HFF-Myc (cell line): ENCODE results near the gene SLC13A4.

Experiments used
- DNase-seq: peaks from one replicate; pipeline ENCODE4 v3.0.0-alpha.2; 2011; ENCODE audit warnings: low read depth; ENCODE audit errors: extremely low read depth
- H3K4me3 ChIP-seq: replicated peaks from 2 replicates; pipeline ENCODE4 v1.5.1; 2011; ENCODE audit warnings: low read depth, mild to moderate bottlenecking, control low read depth, low read length
- CTCF ChIP-seq: IDR thresholded peaks from 2 replicates; pipeline ENCODE4 v1.5.1; 2012; ENCODE audit warnings: mild to moderate bottlenecking, low read depth, low read length, control low read depth; ENCODE audit errors: missing control alignments

Gene SLC13A4

DNA sequence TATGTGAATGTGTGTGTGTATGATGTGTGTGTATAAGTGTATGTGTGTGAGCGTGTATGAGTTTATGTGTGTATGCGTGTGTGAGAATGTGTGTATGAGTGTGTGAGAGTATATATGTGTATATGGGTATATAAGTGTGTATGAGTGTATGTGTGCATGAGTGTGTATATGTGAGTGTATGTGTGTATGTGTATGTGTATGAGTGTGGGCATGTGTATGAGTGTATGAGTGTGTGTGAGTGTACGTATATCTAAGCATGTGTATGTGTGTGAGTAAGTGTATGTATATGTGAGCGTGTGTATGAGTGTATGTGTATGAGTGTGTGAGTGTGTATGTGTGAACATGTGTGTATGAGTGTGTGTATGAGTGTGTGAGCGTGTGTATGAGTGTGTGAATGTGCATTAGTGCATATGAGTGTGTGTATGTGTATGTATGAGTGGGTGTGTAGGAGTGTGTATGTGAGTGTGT is 12.9 kb downstream of the SLC13A4 start:
- TF ChIP-seq CTCF: no peak
- H3K4me3 ChIP-seq: no peak overlapping the region
- DNase-seq: no peak

DNA sequence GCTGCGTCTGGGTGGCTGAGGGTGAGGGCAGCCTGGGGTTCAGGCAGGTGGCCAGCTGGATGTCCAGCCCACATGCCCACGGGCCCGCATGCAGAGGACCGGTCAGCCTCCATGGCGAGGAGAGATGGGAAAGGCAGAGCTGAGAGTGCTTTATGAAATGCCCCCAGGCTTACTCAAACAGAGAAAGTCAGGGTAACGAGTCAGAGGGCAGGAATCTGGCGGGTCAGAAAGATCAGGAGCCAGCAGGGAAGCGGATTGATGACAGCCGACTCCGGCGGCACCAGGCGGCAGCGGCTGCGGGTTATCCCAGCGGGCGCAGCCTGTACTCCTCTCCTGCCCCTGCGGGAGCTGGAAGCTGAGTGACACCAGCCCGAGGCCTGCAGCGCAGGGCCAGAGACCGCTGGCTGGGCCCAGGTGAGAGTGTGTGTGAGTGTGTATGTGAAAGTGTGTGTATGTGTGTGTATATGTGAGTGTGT is 13.4 kb downstream of the SLC13A4 start:
- TF ChIP-seq CTCF: no peak
- no peak for DNase-seq

DNA sequence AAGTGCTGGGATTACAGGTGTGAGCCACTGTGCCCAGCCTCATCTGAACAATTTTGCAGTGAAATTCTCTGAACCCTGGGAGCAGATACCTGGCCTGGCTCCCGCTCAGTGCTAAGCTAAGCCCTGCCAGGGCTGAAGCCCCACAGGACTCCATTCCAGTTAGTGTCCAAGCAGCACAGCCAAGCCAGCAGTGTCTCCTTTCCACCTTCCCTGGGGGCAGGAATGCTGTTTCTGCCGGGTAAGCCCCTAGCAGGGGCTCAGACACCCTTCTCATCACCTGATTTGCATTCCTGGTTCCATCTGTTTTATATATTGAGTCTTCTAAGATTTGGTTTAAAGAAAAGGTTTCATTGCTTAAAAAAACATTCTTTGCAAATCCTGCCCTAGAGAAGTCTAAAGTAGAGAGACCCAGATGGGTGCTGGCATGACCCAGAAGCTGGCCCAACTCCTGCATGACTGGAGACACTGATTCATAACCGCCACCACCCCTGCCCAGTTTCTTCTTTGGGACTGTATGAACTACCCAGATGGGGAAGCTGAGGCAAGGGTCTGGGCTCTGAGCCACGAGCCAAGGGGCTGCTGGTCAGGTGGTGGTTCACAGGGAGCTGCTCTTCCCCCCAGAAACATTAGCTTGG is 14.0 kb downstream of the SLC13A4 start:
- no peak for TF ChIP-seq CTCF
- no peak for DNase-seq
- no peak overlapping the region for H3K4me3 ChIP-seq

More for the DNA sequence above, 13.4 kb downstream of the SLC13A4 start:
- no peak overlapping the region for H3K4me3 ChIP-seq

GRCh38 chr7:135712796-135713195 is 15.2 kb downstream of the SLC13A4 start:
- TF ChIP-seq CTCF: no peak
- no peak for DNase-seq
- no peak overlapping the region for H3K4me3 ChIP-seq

- H3K4me3 ChIP-seq: no peak overlapping the region
- peak; percentile 43 for DNase-seq
- TF ChIP-seq CTCF: peak; percentile 7
Observed at GRCh38 chr7:135712182-135712782, 15.7 kb downstream of the SLC13A4 start.

GRCh38 chr7:135711139-135711469 is 16.9 kb downstream of the SLC13A4 start:
- H3K4me3 ChIP-seq: no peak overlapping the region
- TF ChIP-seq CTCF: no peak
- DNase-seq: no peak
